NCI-H774 (cell line): ENCODE measurements around the gene EGFL8.

ENCODE experiments used
- DNase-seq: peaks from one replicate; lab custom pipeline; 2025; lab: John Stamatoyannopoulos, UW

The EGFL8 gene

DNA sequence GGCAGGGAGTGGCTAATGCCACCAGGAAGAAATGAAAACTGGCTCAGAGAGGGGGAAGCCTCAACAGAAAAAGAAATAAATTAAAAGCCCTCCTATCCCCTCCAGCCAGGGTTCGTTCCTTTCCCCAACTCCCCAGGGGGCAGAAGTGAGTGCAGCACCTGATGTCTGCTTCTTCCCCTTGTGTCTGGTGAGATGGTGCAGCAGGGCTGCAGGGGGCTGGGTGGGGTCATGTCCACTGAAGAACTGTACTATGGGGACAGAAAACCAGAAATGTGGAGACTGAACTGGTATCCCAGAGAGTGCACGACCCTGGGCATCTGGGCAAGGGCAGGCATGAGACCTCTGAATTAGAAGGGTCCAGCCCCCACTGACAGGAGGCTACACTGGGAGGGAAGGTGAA is 4.0 kb downstream of the EGFL8 start:
- DNase-seq: no peak

DNA sequence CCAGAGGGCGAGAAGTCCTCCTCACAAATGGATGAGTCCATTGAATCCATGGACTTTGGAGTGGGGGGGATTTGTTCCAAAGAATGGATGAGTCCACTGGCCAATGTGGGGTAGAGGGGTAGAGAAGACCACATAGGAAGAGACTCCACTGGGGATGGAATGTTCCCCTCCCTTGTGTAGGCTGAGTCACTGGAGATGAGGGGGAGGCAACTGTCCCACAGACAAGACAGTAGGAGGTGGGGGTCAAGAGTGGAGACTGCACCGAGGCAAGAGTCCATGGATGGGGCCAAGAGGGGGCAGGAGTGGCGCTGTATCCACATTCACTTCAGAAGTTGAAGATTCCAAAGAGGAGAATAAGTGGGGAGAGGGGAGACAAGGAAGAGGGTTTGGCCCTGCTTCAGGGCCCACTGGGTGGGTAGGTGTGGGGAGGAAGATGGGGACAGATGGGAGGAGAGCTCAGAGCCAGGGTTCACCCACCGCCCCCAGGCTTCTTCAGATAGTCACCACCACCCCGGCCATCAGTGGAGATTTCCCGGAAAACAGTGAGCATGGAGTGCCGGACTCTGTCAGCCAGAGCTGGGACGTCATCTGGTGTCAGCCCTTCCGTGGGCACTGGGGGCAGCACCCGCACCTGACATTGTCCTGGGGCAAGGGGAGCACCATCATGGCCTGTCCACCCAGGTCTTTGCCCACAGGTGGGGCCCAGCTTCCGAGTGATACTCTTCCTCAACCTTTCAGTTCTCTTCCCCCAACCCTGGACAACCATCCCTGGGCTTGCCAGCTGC is 4.6 kb downstream of the EGFL8 start:
- DNase-seq: no peak

DNA sequence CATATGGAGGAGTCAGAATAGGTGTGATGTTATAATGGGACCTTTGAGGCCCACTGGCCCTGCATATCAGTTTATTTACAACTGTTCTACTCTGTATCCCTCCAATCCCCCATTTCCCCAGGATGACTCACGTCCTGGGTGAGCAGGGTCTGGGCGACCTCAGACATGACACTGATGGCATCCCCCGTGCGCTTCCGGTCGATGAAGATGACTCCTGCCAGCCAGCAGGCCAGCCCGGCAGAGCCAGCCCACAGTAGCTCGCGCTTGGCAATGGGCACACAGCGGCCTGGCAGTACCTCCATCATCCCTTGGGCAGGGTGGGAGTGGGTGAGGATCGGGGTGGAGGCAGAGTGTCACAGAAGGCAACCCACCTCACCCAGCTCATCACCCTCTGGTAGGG is 5.9 kb downstream of the EGFL8 start:
- no peak for DNase-seq

DNA sequence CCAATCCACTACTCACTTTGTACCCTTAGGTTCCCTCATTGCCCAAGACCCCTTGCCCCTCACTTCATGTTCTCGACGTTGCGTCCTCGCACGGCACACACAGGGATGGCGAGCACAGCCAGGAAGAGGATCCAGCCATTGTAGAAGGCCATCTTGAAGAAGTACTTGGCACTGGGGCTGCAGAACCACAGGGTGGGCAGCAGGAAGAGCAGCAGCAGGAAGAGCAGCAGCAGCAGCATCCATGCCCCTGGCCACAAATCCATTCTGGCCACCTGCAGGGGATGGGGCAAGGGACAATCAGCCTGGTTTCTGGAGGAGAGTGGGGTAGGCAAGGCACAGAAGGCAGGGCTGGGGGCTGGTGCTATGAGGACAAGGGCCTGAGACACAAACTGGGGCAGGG is 6.8 kb downstream of the EGFL8 start:
- DNase-seq: no peak

DNA sequence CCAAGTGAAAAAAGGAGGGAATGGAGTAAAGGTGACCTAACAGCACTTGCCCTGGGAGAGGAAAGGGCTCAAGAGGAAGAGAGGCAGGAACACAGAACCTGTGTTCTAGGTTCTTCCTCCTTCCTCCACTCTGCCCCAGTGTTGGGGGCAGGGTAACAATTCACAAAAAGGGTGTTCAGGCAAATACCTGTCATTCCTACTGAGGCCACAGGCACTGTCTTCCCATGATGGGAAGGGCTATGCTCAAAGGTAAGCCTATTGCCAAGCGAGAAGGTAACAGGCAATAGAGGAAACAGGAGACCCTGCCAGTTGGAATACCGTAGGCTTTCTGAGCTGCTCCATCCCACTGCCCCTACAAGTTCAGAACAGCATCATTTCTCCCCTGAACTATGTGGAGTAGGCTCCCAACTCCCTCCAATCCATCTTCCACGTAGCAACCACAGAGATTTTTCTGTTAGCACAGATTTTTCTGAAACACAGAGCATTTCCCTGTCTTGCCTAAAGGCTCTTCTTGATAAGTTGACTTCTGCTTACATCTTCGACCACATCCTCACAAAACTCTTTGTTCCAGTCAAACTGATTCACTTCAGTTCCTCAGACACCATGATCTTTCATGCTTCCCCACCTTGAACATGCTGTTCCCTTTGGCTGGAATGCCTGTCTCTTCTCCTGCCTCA is 8.8 kb downstream of the EGFL8 start:
- DNase-seq: no peak

DNA sequence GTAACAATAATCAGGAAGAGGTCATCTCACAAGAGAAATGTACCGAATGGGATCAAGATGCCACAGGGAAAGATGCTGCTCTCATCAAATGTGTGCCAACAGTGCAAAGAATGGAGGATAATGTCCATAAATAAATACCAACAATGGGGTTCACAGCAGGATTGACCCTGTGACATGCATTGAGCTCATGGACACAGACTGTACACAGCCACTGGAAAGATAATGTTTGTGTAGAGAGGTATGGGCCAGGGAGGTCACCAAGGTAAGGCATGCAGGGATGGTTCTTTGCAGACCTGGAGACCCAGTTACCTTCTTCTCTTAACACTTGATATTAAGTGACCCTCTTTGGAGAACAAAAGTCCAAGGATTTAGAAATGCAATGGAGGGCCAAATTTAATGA is 10.0 kb downstream of the EGFL8 start:
- no peak for DNase-seq

DNA sequence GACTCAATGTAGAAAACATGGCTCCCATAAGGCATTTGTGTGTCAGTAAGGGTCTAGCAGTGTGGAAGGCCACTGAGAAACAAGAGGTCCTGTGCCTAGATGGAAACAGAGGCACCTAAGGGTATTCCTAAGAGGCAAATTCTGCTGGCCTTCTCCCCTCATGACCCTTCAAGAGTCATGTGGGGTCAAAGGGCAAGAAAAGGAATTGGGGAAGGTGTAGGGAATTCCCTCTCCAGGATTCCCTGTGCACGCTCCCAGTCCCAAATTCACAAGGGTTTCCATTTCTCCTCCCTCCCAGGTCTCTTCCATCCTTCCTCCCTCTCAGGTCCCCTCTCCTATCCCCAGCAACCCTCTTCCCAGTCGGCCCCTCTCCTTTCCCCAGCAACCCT is 10.9 kb downstream of the EGFL8 start:
- DNase-seq: no peak

DNA sequence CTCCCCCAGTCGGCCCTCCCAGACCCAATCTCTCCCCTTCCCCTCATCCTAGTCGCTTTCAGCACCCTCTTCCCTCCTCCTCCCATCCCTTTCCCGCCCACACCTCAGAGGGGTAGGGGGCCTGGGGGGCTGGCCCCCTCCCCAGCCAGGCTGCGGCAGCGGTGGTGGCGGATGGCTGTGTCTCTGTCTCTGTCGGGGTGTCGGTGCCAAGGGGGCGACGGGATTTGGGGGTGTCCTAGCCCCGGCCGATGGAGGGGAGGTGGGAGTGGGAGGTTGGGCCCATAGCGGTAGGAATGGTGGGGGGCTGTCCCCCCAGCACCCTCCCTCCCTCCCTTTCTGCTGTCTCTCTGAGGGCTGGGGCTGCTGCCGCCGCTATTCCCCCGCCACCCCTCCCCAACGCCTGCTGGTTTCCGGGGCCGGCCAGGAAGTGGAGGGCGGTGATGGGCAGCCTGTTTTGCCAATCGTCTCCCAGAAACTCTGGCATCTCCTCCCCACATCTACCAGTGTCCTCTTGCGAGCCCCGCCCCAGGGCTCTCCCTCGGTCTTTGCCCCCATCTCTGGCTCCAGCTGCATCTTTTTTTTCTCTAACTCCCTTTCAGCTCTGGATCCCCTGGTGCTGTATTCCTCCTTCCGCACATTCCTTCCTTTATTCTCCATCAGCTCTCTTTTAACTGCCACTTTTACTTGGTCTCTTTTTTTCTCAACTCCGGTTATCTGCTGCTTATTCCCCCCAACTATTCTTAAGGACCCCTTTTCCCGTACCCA is 11.5 kb downstream of the EGFL8 start, which contains the start of gene AGPAT1:
Gene AGPAT1, minus strand, starts transcription at position 374 of the 765 bp plus-strand sequence. CDS start 4,588 bp downstream, outside the sequence.
- peak; percentile 91 for DNase-seq

DNA sequence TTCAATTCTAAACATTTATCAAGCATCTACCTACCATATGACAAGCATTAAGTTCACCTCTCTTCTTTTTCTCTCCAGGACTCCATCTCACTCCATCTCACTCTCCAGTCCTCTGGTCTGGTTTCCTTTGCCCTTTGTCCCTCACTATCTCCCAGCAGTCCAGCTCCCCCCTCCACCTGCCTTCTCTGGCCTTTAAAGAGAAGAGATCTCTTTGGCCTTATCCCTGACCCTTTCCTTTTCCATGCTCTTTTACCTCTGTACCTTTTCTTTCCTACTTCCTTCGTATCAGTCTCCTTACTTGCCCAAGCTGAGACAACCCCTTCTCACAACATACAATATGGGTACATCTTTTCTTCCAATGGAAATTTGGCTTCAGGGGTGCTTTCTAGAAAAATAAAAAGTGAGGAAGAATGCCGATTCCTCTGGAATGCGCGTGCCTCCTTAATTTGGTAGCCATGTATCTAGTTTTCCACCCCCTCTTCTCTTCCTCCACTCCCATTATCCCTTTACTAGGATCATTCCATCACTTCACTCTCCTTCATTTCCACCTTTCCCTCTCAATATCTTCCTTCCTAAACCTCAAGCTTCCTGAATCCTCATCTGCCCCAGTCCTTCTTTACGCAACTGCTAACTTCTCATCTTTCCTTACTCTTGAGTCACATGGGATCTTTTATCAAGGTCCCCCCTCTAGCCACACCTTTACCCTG is 12.2 kb downstream of the EGFL8 start:
- DNase-seq: no peak

DNA sequence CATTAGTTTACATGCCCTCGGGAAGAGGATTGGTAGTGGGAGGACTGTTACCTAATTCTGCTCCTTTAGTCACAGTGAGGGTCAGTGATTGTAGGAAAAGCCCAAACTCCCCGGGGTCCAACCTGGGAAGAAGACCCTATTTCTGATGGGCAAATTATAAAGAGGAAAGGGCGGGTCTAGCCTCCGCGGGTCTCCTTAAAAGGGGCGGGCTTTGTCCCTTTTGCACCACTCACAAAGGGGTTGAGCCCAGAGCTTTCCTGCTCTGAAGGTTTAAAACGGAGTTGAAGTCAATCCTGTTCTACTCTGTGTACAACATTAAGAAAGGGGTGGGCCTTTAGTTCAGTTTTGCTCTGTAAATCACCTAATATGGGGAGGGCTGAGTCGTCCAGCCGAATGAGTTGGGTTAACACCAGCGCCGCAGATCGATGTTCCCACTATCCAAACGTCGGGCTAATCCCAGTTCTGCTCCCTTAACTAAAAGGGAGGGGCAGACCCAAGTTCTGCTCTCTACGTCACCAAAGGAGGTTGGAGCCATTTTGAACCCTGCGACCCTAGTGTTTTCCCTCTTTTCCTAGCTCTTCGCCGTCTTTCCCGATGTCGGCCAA is 12.9 kb downstream of the EGFL8 start:
- DNase-seq: peak; percentile 71

DNA sequence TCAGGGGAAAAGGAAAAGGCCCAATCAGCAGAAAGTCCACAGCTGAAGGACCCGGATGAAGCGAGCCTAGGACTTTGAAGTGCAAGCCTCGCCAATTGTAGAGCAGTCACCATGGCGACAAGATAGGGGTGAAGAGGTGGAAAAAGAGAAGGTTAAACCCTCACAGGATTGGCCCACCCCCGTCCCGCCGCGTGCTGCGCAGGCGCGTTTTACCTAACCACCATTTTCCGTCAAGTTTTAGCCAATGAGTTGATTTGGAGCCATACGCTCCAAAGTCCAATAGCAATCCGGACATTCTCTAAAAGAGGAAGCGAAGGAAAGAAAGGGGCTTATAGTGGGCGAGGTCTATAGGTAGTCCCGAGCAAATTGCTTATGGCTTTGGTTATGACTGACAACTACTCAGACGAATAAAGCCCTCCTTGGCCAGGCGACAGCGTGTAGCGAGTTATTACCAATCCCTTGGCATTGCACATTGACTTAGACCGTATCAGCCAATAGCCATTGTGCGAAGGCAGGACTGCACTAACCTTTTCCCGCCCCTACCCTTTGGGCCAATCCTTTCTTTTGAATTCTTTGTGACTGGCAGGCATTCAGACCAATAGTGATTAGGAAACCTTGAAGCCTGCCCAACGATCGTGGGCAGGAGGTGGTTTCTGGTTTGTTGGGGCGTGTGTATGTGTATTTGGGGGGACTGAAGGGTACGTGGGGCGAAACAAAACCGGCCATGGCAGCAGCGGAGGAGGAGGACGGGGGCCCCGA is 13.6 kb downstream of the EGFL8 start, which contains the start of gene RNF5:
Gene RNF5, plus strand, starts transcription at position 618 of the 759 bp plus-strand sequence. Its CDS starts 107 bp downstream, at position 725.
- DNase-seq: peak; percentile 99

DNA sequence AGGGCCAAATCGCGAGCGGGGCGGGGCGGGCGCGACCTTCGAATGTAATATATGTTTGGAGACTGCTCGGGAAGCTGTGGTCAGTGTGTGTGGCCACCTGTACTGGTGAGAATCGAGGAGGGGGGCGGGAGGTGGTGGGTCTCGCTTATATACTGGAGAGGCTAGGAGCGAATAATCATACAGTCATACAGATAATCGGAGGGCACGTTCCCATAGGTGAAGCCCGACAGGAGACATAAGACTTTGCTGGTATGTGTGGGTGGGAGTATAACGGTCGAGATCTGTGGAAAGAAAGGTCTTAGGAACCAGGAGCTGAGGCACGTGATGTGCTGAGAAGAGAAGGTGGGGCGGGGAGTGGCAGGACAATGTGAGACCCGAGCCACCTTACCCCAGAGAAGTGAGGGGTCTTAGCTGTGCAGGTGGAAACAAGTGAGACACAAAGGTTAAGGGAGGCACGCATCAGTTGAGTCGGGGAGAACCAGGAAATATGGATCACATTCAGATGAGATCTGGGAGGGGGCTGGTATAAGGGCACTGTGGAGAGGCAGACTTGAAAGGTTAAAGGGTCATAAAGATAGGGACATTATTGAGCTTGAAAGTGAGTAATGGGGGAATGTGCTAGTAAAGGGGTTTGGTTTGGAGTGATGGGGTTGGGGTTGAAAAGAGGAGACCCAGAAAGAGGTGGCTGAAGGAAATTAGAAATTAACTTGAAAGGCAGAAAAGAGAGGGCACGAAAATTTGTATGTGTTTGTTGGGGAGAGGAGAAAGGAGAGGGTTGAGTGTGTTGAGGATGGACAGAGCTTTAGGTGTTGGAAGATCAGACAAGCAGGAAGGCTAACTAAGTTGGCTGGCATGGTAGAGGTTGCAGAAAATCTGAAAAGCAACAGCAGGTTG is 14.4 kb downstream of the EGFL8 start:
- DNase-seq: no peak

DNA sequence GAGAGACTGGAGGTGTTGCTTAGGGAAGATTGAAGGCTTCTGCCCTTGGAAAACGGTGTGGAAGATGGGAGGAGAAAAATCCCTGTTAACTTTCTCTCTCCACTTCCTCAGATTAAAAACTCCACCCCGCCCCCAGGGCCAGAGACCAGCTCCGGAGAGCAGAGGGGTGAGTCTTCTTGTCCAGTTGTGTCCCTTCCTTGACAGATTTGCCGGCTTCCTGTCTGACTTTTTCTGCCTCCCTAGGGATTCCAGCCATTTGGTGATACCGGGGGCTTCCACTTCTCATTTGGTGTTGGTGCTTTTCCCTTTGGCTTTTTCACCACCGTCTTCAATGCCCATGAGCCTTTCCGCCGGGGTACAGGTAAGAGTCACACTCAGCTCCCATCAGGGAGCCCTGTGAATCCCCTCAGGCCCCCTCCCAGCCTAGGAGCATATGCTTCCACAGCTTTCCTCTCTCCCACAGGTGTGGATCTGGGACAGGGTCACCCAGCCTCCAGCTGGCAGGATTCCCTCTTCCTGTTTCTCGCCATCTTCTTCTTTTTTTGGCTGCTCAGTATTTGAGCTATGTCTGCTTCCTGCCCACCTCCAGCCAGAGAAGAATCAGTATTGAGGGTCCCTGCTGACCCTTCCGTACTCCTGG is 15.5 kb downstream of the EGFL8 start:
- DNase-seq: no peak

DNA sequence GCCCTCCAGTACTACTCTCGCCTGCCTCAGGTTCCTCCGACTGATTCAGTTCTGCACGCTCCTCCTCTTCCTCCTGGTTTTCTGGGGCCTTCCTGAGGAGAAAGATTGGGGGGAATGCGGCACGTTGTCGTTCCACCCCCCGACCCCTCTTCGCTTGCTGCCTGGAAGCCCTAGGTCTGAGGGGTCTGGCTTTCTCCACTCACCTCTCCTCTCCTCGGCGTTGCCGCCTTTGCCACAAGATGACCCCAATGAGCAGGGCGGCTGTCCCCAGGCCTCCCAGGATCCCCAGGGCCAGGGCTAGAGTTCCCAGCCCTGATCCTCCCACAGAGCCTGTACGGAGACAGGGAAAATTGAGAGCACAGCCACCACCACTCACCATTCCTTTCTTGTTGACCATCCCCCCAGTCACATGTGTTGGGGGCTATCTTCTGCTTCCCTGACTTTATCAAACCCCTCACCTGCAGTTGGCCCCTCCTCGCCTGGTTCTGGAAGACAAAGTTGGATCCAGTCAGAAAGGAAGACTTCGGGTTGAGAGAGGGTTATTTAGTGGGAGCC is 16.8 kb downstream of the EGFL8 start:
- DNase-seq: no peak

DNA sequence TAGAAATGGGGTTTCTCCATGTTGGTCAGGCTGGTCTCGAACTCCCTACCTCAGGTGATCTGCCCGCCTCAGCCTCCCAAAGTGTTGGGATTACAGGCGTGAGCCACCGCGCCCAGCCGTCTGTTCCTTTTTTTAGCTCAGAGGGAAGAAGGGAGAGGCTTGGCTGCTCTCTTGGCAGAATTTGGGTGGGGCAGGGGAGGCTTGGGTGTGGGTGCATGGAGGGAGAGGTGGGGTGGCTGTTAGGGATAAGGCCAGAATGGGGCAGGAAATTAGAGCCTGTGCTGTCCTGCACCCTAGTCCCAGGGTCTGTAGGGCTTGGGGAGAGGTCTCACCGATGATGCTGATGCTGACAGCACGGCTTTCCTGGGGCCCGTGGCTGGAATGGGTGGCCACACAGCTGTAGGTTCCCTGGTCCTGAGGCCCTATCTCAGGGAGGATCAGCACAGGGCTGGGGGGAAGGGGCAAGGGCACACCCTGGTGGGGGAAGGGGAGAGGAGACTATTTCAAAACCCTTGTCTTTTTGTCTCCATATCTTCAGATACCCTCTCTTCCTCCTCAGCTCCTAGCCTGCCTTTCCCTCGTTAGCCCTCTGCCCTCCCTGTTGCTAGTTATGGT is 17.6 kb downstream of the EGFL8 start:
- DNase-seq: no peak

DNA sequence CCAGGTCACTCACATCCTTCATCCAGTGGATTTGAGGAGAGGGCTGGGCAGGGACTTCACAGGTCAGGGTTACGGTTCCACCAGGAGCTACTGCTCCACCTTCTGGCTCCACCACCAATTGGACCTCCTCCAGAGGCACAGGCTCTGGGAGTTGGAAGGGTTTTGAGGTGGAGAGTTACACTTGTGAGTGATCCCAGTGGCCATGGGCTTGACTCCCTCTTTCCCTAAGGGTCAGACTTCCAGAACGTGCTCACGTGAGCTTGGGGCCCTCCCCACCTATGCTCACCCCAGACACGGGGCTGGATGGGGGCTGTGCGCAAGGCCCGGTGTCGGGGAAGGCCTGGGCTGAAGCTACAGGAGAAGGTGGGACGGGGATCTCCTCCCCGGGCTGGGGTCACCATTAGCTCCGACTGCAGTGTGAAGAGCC is 18.2 kb downstream of the EGFL8 start:
- no peak for DNase-seq

DNA sequence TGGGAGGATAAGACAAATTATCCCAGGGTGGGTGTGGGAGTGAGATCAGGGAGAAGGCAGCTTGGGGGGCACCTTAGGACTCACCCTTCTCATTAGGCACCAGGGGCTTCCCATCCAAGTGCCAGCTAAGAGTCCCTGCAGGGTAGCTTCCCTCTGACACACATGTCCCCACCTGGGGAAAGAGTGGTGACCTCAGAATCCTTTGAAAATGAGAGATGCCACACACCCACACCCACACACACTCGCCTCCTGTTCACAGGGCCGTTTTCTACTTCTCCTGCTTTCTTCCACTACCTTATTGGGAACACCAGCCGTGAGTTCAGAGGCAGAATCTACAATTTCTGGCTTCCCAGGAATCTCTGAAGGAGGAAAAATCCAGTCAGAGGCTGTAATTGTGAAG is 18.6 kb downstream of the EGFL8 start:
- DNase-seq: no peak

DNA sequence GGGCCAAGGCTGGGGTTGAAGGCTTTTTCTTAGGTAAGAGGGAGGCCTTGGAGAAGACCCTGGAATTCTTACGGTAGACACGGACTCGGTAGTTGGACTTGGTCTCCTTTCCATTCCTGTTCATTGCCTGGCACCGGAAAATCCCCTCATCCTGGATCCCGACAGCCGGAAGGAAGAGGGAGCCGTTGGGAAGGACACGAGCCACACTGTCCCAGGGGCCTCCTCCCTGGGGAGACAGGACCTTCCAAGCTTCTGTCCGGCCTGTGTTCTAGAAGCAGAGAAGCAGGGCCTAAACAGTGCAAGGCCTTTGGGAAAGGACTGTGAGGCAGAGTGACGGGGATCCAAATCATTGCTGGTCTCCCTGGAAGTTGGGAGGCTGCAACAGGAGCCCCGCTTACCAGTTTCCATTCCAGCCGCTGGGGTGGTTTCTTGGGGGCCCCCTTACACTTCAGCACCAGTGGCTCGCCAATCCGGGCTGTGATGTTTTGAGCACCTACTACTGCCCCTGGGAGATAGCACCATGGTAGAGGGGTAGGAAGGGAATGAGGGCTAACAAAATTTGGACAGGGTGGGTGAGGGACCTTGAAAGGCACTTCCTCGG is 19.2 kb downstream of the EGFL8 start:
- no peak for DNase-seq
